Upper lobe of left lung (tissue), 6 donors: ENCODE results near the gene SEC14L5. TPM values are rescaled to one million over a fixed set of nuclear protein-coding genes. Genes with fewer than 3 reads are reported as not detected.
A peak's percentile ranks its signal among the peaks of the same experiment; 100 is the strongest.
"Not testable (repeated sequence)": the region's sequence is repeated elsewhere in the genome, so short reads cannot be mapped to it uniquely, and the experiment has no call there.

Experiments used
- ATAC-seq, 2 donors: fragments of 200-7000 bp; cut with Tn5 transposase; one replicate each; pipeline ENCODE4 v1.9.1; 2022; ENCODE audit warnings: mild to moderate bottlenecking in 2 of 2, moderate library complexity in 2 of 2; ENCODE audit not compliant: low FRiP score in 2 of 2
- DNase-seq, 2 donors: peaks; one replicate each; pipeline ENCODE4 v3.0.0-alpha.2; 2019 to 2020
- H3K27ac ChIP-seq, 4 donors: fragments of 200-600 bp; sonication (generic); one replicate each; pipeline ENCODE4 v1.5.1; 2016 to 2019
- H3K27me3 ChIP-seq, 4 donors: fragments of 200-600 bp; sonication (generic); one replicate each; pipeline ENCODE4 v1.5.1; 2017 to 2019
- H3K36me3 ChIP-seq, 4 donors: fragments of 200-600 bp; sonication (generic); one replicate each; pipeline ENCODE4 v1.5.1; 2016 to 2019
- H3K4me1 ChIP-seq, 4 donors: fragments of 200-600 bp; sonication (generic); one replicate each; pipeline ENCODE4 v1.5.1; 2018 to 2019
- H3K4me3 ChIP-seq, 4 donors: fragments of 200-600 bp; sonication (generic); one replicate each; pipeline ENCODE4 v1.5.1; 2017 to 2019; ENCODE audit warnings: mild to moderate bottlenecking in 2 of 4, moderate library complexity in 1 of 4
- H3K9me3 ChIP-seq, 4 donors: fragments of 200-600 bp; sonication (generic); one replicate each; pipeline ENCODE4 v1.5.1; 2018 to 2019
- CTCF ChIP-seq, 6 experiments: fragments of 450-650 bp in 4 of 6; fragments of 200-600 bp in 2 of 6; sonication (generic) in 2 of 6; IDR thresholded peaks; one replicate each; pipeline ENCODE4 v1.5.1; 2016 to 2019; ENCODE audit warnings: antibody characterized with exemption in 6 of 6
- EP300 ChIP-seq, 4 donors: sonication (generic); formaldehyde crosslinking; IDR thresholded peaks; one replicate each; pipeline ENCODE4 v1.5.1; 2017; ENCODE audit warnings: antibody characterized with exemption in 4 of 4, control low read depth in 2 of 4
- POLR2A ChIP-seq, 4 donors: fragments of 450-650 bp; IDR thresholded peaks; one replicate each; pipeline ENCODE4 v1.5.1; 2016 to 2017; ENCODE audit warnings: antibody characterized with exemption in 4 of 4, mild to moderate bottlenecking in 2 of 4
- POLR2AphosphoS5 ChIP-seq, 2 donors: sonication (generic); formaldehyde crosslinking; IDR thresholded peaks; one replicate each; pipeline ENCODE4 v1.5.1; 2017; ENCODE audit warnings: antibody characterized with exemption in 2 of 2
- WGBS, 2 donors: methylation state at CpG; one replicate each; pipeline ENCODE4 v1.1.5; 2017 to 2018; 5-methylcytosine and 5-hydroxymethylcytosine counted together
- total RNA-seq, 6 donors: library from RNA; depleted of rRNA in 4 of 6; stranded (reverse); fragments of >200 nt in 4 of 6; gene quantifications; one replicate each; pipeline versions ENCODE4 v1.1.0 to v1.2.1, GENCODE V29; 2016 to 2021
- donor health status: DM: no; HTN: no; CAD: no; lungs with moderate emphysema.
- donor health status: DM: no; HTN: yes; CAD: no; lungs with severe emphysema.

SEC14L5 gene
- total RNA-seq, 6 donors from 2014 or later: 0.20 to 1.7 (median 0.49) TPM; not detected in 1

- no peak for ATAC-seq
- Histone ChIP-seq H3K27me3 (no peaks in the 10 kb centered on the region), H3K4me1 (peaks cover 9 to 31% (median 13%) of the 10 kb centered on the region in 4 donors), H3K4me3 (peak overlapping the region in 3 of 4 donors; percentile 48 to 57 (median 50)), H3K9me3 (no peaks in the 10 kb centered on the region), H3K36me3 (no peaks in the 10 kb centered on the region), H3K27ac (peak overlapping the region; percentile 44 to 69 (median 56))
- 15 to 25% methylated on average over 10 of the region's 10 CpGs for WGBS, 2 donors
- TF ChIP-seq CTCF (IDR thresholded peaks at IDR 0.05) (no peak), EP300 (IDR thresholded peaks at IDR 0.05) (no peak), POLR2AphosphoS5 (IDR thresholded peaks at IDR 0.05) (no peak), POLR2A (IDR thresholded peaks at IDR 0.05) (no peak)
- no peak for DNase-seq
Measured at GRCh38 chr16:4957420-4957719, 760 bp upstream of the SEC14L5 start.

GRCh38 chr16:4958510-4959438 lies 644 bp downstream of the SEC14L5 start:
- Histone ChIP-seq H3K27me3 (no peaks in the 10 kb centered on the region), H3K36me3 (no peaks in the 10 kb centered on the region), H3K4me1 (peaks cover 9 to 31% (median 13%) of the 10 kb centered on the region in 4 donors), H3K27ac (no peak overlapping the region), H3K9me3 (no peaks in the 10 kb centered on the region), H3K4me3 (peak overlapping the region; percentile 5 to 57 (median 49))
- TF ChIP-seq CTCF (IDR thresholded peaks at IDR 0.05) (no peak), POLR2A (IDR thresholded peaks at IDR 0.05) (no peak), POLR2AphosphoS5 (IDR thresholded peaks at IDR 0.05) (no peak), EP300 (IDR thresholded peaks at IDR 0.05) (no peak)
- 49 to 50% methylated on average over 23 to 28 of the region's 29 CpGs for WGBS, 2 donors
- DNase-seq (no peak), ATAC-seq (no peak)

GRCh38 chr16:4960579-4960978 lies 2.4 kb downstream of the SEC14L5 start:
- Histone ChIP-seq H3K27me3 (no peaks in the 10 kb centered on the region), H3K4me1 (peaks cover 9 to 31% (median 13%) of the 10 kb centered on the region in 4 donors), H3K4me3 (no peak overlapping the region), H3K27ac (no peak overlapping the region), H3K9me3 (no peaks in the 10 kb centered on the region), H3K36me3 (no peaks in the 10 kb centered on the region)
- DNase-seq (no peak), ATAC-seq (no peak)
- TF ChIP-seq POLR2AphosphoS5 (IDR thresholded peaks at IDR 0.05) (no peak), POLR2A (IDR thresholded peaks at IDR 0.05) (no peak), CTCF (IDR thresholded peaks at IDR 0.05) (no peak), EP300 (IDR thresholded peaks at IDR 0.05) (no peak)
- WGBS, 2 donors: 72 to 75% methylated on average over 6 of the region's 6 CpGs

GRCh38 chr16:4962716-4963115 lies 4.6 kb downstream of the SEC14L5 start:
- ATAC-seq: no peak
- H3K27ac ChIP-seq: no peak overlapping the region
- no peaks in the 10 kb centered on the region for H3K36me3 ChIP-seq
- H3K27me3 ChIP-seq: no peaks in the 10 kb centered on the region
- TF ChIP-seq CTCF (IDR thresholded peaks at IDR 0.05) (no peak), POLR2AphosphoS5 (IDR thresholded peaks at IDR 0.05) (no peak), POLR2A (IDR thresholded peaks at IDR 0.05) (no peak), EP300 (IDR thresholded peaks at IDR 0.05) (no peak)
- peaks cover 8 to 11% (median 9%) of the 10 kb centered on the region in 4 donors for H3K4me1 ChIP-seq
- no peak for DNase-seq
- H3K9me3 ChIP-seq: no peaks in the 10 kb centered on the region
- 52 to 66% methylated on average over 6 to 7 of the region's 7 CpGs for whole genome bisulfite sequencing, 2 donors
- H3K4me3 ChIP-seq: no peak overlapping the region

- not testable (repeated sequence) for H3K9me3 ChIP-seq, H3K36me3 ChIP-seq, H3K4me3 ChIP-seq, H3K27me3 ChIP-seq, DNase-seq, H3K27ac ChIP-seq, ATAC-seq, H3K4me1 ChIP-seq
- 67 to 89% methylated on average over 7 of the region's 7 CpGs for WGBS, 2 donors
Measured at GRCh38 chr16:4963527-4963926, 5.4 kb downstream of the SEC14L5 start.
